Caco-2 (cell line): ENCODE measurements around the gene CCDC197. TPM values are rescaled to one million over a fixed set of nuclear protein-coding genes. Genes with fewer than 3 reads are reported as not detected.

ENCODE experiments used
- BruUV-seq: library from RNA; stranded (reverse); fragments of 400-500 nt; replicated peaks from 2 replicates; lab custom pipeline; 2021; lab: Mats Ljungman, UMichigan
- CTCF ChIA-PET: fragments of 300-600 bp; sonication (Branson Sonifier 250); formaldehyde crosslinking; loops from one replicate; lab custom pipeline; 2022; ENCODE audit warnings: antibody characterized with exemption; lab: Charles Lee
- POLR2A ChIA-PET: fragments of 300-600 bp; sonication (Branson Sonifier 250); formaldehyde crosslinking; loops from one replicate; lab custom pipeline; 2022; ENCODE audit warnings: antibody characterized with exemption; lab: Charles Lee
- DNase-seq, 2 experiments: peaks; one replicate each; pipeline versions ENCODE4 v3.0.0 to v3.0.0-alpha.2; 2020 to 2022
- H3K27me3 ChIP-seq: replicated peaks from 2 replicates; pipeline ENCODE4 v1.6.0; 2011; ENCODE audit warnings: low read length; ENCODE audit not compliant: control insufficient read depth, insufficient read depth
- H3K36me3 ChIP-seq: 2 replicates; pipeline ENCODE4 v1.5.1; 2011; ENCODE audit warnings: low read length; ENCODE audit not compliant: control insufficient read depth, insufficient read depth
- H3K4me1 ChIP-seq: fragments of 250-450 bp; sonication (Bioruptor Pico); 2 replicates; pipeline ENCODE4 v1.5.1; 2020; ENCODE audit warnings: mild to moderate bottlenecking
- H3K4me3 ChIP-seq: 2 replicates; pipeline ENCODE4 v1.5.1; 2011; ENCODE audit warnings: low read depth, mild to moderate bottlenecking, control low read depth, low read length
- H3K9me3 ChIP-seq: fragments of 250-450 bp; sonication (Bioruptor Pico); 2 replicates; pipeline ENCODE4 v1.5.1; 2020; ENCODE audit warnings: mild to moderate bottlenecking, moderate library complexity
- H3K27ac Mint-ChIP-seq: one replicate; pipeline ENCODE4 v1.8.0; 2022; ENCODE audit warnings: mixed read lengths; ENCODE audit not compliant: unreplicated experiment
- H3K27me3 Mint-ChIP-seq: one replicate; pipeline ENCODE4 v1.8.0; 2022; ENCODE audit warnings: mixed read lengths; ENCODE audit not compliant: insufficient read depth, unreplicated experiment
- H3K36me3 Mint-ChIP-seq: one replicate; pipeline ENCODE4 v1.8.0; 2022; ENCODE audit warnings: mild to moderate bottlenecking, mixed read lengths; ENCODE audit not compliant: insufficient read depth, unreplicated experiment
- H3K4me1 Mint-ChIP-seq: one replicate; pipeline ENCODE4 v1.8.0; 2022; ENCODE audit warnings: low read depth, mixed read lengths; ENCODE audit not compliant: unreplicated experiment
- H3K4me3 Mint-ChIP-seq: one replicate; pipeline ENCODE4 v1.8.0; 2022; ENCODE audit warnings: mild to moderate bottlenecking, moderate library complexity, mixed read lengths; ENCODE audit not compliant: unreplicated experiment
- H3K9me3 Mint-ChIP-seq: one replicate; pipeline ENCODE4 v1.8.0; 2022; ENCODE audit warnings: mixed read lengths; ENCODE audit not compliant: unreplicated experiment
- intact Hi-C: fragments of 100-400 bp; cut with micrococcal nuclease; formaldehyde crosslinking; loops from one replicate; pipeline ENCODE4 v1.10.0; 2022; ENCODE audit not compliant: unreplicated experiment
- total RNA-seq: library from RNA; stranded (reverse); gene quantifications from 2 replicates; pipeline ENCODE4 v1.2.3, GENCODE V29; 2022
- TF ChIP-seq, protein P1 (sequence below), 2 experiments: fragments of 200-600 bp in 1 of 2; IDR thresholded peaks; 1 replicate in 1 of 2; 2 replicates in 1 of 2; pipeline versions ENCODE4 v1.5.1 to v1.8.0; 2011 to 2022; ENCODE audit warnings: antibody characterized with exemption in 1 of 2, control low read depth in 1 of 2, inconsistent platforms in 1 of 2, low read depth in 1 of 2, low read length in 1 of 2, mild to moderate bottlenecking in 1 of 2, moderate library complexity in 1 of 2; ENCODE audit not compliant: insufficient read depth in 1 of 2, severe bottlenecking in 1 of 2, unreplicated experiment in 1 of 2

Gene CCDC197
- total RNA-seq, 1 experiment from 2014 or later: not detected

- H3K36me3 ChIP-seq: no peaks in the 10 kb centered on the region
- TF ChIP-seq, protein P1, sequence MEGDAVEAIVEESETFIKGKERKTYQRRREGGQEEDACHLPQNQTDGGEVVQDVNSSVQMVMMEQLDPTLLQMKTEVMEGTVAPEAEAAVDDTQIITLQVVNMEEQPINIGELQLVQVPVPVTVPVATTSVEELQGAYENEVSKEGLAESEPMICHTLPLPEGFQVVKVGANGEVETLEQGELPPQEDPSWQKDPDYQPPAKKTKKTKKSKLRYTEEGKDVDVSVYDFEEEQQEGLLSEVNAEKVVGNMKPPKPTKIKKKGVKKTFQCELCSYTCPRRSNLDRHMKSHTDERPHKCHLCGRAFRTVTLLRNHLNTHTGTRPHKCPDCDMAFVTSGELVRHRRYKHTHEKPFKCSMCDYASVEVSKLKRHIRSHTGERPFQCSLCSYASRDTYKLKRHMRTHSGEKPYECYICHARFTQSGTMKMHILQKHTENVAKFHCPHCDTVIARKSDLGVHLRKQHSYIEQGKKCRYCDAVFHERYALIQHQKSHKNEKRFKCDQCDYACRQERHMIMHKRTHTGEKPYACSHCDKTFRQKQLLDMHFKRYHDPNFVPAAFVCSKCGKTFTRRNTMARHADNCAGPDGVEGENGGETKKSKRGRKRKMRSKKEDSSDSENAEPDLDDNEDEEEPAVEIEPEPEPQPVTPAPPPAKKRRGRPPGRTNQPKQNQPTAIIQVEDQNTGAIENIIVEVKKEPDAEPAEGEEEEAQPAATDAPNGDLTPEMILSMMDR (IDR thresholded peaks at IDR 0.05; ENCODE audit: insufficient read depth in 1 of 2, low read depth in 1 of 2, low read length in 1 of 2, severe bottlenecking in 1 of 2, unreplicated experiment in 1 of 2): no peak
- no peak for DNase-seq
- Mint-ChIP-seq H3K27me3 (no peaks in the 10 kb centered on the region), H3K4me1 (peaks cover 18% of the 10 kb centered on the region), H3K27ac (no peak overlapping the region), H3K9me3 (no peaks in the 10 kb centered on the region), H3K4me3 (no peak overlapping the region), H3K36me3 (no peaks in the 10 kb centered on the region)
- CTCF ChIA-PET: no interaction called here
- H3K9me3 ChIP-seq: no peaks in the 10 kb centered on the region
- peaks cover 11% of the 10 kb centered on the region; the same call in 1 of the 2 replicates for H3K4me1 ChIP-seq
- no TSS peak for BruUV-seq
- no peak overlapping the region for H3K4me3 ChIP-seq
- intact Hi-C loops: no loop called here
- POLR2A ChIA-PET: no interaction called here
- no peaks in the 10 kb centered on the region for H3K27me3 ChIP-seq
These were observed 27.4 kb downstream of the CCDC197 start for GRCh38 chr14:94024549-94024948.

DNA sequence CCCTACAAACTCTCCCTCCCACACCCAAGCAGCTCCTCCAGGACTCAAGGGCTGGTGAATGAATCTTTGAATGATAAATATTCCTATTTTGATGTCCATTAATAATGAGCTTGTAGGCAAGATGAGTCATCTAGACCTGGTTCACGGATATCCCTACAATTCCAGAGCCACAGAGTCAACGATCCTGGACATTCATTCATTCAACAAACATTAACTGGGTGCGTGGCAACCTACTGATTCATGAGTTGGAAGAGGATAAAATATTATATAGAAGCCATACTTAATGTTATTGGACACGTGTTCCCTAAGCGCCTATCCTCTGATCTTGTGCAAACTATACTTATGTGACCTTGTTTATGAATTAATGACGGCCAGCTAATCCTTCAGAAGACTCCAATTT, 28.6 kb downstream of the CCDC197 start:
- no peaks in the 10 kb centered on the region for H3K27me3 Mint-ChIP-seq
- ChIA-PET POLR2A (no interaction called here), CTCF (interaction anchor here (0.6 to 1.2 kb wide), 2 partner anchors 11 to 155 kb away, joined by 3 to 8 read pairs; no protein-coding TSS in a partner anchor)
- H3K4me3 Mint-ChIP-seq: peak overlapping the region; percentile 69
- no peak for DNase-seq
- Histone ChIP-seq H3K27me3 (no peaks in the 10 kb centered on the region), H3K4me1 (peaks cover 11% of the 10 kb centered on the region; the same call in 1 of the 2 replicates), H3K36me3 (no peaks in the 10 kb centered on the region), H3K9me3 (no peaks in the 10 kb centered on the region), H3K4me3 (0 out of 2 replicates have a peak overlapping the region, but pooled peaks have one; percentile 11)
- no TSS peak for BruUV-seq
- intact Hi-C loops: no loop called here
- TF ChIP-seq, protein P1 (IDR thresholded peaks at IDR 0.05; ENCODE audit: insufficient read depth in 1 of 2, low read depth in 1 of 2, low read length in 1 of 2, severe bottlenecking in 1 of 2, unreplicated experiment in 1 of 2): no peak
- H3K4me1 Mint-ChIP-seq: peaks cover 14% of the 10 kb centered on the region
- H3K27ac Mint-ChIP-seq: no peak overlapping the region
- no peaks in the 10 kb centered on the region for H3K9me3 Mint-ChIP-seq
- H3K36me3 Mint-ChIP-seq: no peaks in the 10 kb centered on the region

DNA sequence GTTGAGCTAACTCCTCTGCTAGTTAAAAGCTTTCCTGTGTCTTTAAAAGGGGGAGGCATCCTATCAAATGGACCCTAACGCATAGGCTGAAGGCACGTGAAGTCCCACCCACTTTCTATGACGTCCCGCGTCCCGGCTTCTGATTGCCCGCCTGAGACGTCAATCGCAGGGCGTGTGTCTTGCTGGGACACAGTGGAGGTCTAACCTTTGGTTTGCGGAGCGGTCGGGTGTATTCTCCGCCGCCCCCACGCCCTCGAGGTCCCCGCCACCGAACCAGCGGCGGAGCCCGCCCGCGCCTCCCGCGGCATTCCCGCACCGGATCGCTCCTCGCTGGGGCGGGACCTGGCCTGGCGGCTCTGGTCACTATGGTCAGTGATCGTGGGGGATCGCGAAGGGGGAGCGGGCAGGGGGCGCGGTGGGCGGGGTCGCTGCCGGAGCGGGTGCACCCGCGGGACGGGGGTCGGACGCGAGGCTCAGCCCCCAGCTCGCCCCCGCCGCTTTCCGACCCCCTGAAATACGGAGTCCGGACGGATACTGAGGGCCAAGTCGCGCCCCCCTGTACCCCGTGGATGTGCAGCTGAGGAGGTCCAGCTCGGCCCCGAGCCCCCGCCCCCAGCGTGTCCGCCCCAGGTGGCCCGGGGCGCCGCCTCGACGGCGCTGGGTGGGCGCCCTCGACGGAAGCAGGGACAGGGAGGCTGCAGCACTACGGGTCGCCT, 29.2 kb downstream of the CCDC197 start, which contains the start of gene OTUB2:
TSS of gene OTUB2 (plus strand) at position 168 of the 716 bp plus-strand sequence. CDS start at position 366, 198 bp downstream.
- no peaks in the 10 kb centered on the region for H3K36me3 Mint-ChIP-seq
- CTCF ChIA-PET: interaction anchor here (0.6 to 1.2 kb wide), 2 partner anchors 10 to 154 kb away, joined by 3 to 8 read pairs; no protein-coding TSS in a partner anchor

More for the DNA sequence above, 29.2 kb downstream of the CCDC197 start, which contains the start of gene OTUB2:
- H3K27me3 Mint-ChIP-seq: no peaks in the 10 kb centered on the region
- H3K4me1 ChIP-seq: peaks cover 11% of the 10 kb centered on the region; the same call in 1 of the 2 replicates
- peaks cover 10% of the 10 kb centered on the region for H3K4me1 Mint-ChIP-seq
- intact Hi-C loops: no loop called here
- H3K27ac Mint-ChIP-seq: no peak within 1 kb of the TSS
- TF ChIP-seq, protein P1 (IDR thresholded peaks at IDR 0.05; ENCODE audit: insufficient read depth in 1 of 2, low read depth in 1 of 2, low read length in 1 of 2, severe bottlenecking in 1 of 2, unreplicated experiment in 1 of 2): no peak
- no peaks in the 10 kb centered on the region for H3K27me3 ChIP-seq
- peak within 1 kb of the TSS; percentile 71 for H3K4me3 ChIP-seq
- no peaks in the 10 kb centered on the region for H3K9me3 ChIP-seq
- no peaks in the 10 kb centered on the region for H3K9me3 Mint-ChIP-seq
- POLR2A ChIA-PET: no interaction called here
- peak; percentile 97 to 98 for DNase-seq
- H3K36me3 ChIP-seq: no peaks in the 10 kb centered on the region
- BruUV-seq: no TSS peak
- peak within 1 kb of the TSS; percentile 69 for H3K4me3 Mint-ChIP-seq
